B cell (primary cell): Measurements from ENCODE around the gene PNN. TPM values are rescaled to one million over a fixed set of nuclear protein-coding genes. Genes with fewer than 3 reads are reported as not detected.

Source experiments
- ATAC-seq: fragments of 200-7000 bp; cut with Tn5 transposase; one replicate; pipeline ENCODE4 v1.10.0; 2021; ENCODE audit warnings: low read depth, mild to moderate bottlenecking, moderate number of reproducible peaks, moderate library complexity
- CTCF ChIA-PET: fragments of 350-600 bp; sonication (Branson Sonifier 250); formaldehyde crosslinking; loops from one replicate; lab custom pipeline; 2021; ENCODE audit warnings: antibody characterized with exemption, inconsistent platforms; lab: Charles Lee
- POLR2A ChIA-PET: fragments of 350-600 bp; sonication (Branson Sonifier 250); formaldehyde crosslinking; loops from one replicate; lab custom pipeline; 2021; ENCODE audit warnings: antibody characterized with exemption; lab: Charles Lee
- DNase-seq: peaks from one replicate; pipeline ENCODE4 v3.0.0; 2013
- H2AFZ ChIP-seq: 2 replicates; pipeline ENCODE4 v1.6.1; 2012; ENCODE audit warnings: mild to moderate bottlenecking, low read depth, low read length; ENCODE audit not compliant: insufficient read depth, poor library complexity, severe bottlenecking
- H3K27ac ChIP-seq, 2 donors: 1 replicate in 1 of 2; 2 replicates in 1 of 2; pipeline ENCODE4 v1.5.1; 2012 to 2013; ENCODE audit warnings: low read length in 2 of 2, mild to moderate bottlenecking in 2 of 2, moderate library complexity in 1 of 2
- H3K27me3 ChIP-seq, 4 experiments: fragments of 200-600 bp in 1 of 4; sonication (generic) in 1 of 4; replicated peaks in 1 of 4; 1 replicate in 2 of 4; 2 replicates in 2 of 4; pipeline versions ENCODE4 v1.6.1 to v1.7.0; 2013 to 2016; ENCODE audit warnings: low read length in 3 of 4, mild to moderate bottlenecking in 2 of 4, mixed read lengths in 1 of 4, moderate library complexity in 1 of 4; ENCODE audit not compliant: insufficient read depth in 4 of 4, control insufficient read depth in 3 of 4; ENCODE audit errors: control extremely low read depth in 1 of 4
- H3K36me3 ChIP-seq, 2 experiments: replicated peaks in 1 of 2; 1 replicate in 1 of 2; 2 replicates in 1 of 2; pipeline versions ENCODE4 v1.6.1 to v1.7.1; 2013; ENCODE audit warnings: low read length in 1 of 2; ENCODE audit not compliant: insufficient read depth in 2 of 2, control insufficient read depth in 1 of 2; ENCODE audit errors: control extremely low read depth in 1 of 2, extremely low read depth in 1 of 2
- H3K4me1 ChIP-seq, 2 donors: fragments of 200-600 bp in 1 of 2; sonication (generic) in 1 of 2; 1 replicate in 1 of 2; 2 replicates in 1 of 2; pipeline versions ENCODE4 v1.5.1 to v1.6.1; 2013 to 2017; ENCODE audit warnings: low read length in 2 of 2; ENCODE audit not compliant: control insufficient read depth in 2 of 2, insufficient read depth in 2 of 2
- H3K4me2 ChIP-seq: replicated peaks from 2 replicates; pipeline ENCODE3; 2012; ENCODE audit warnings: mild to moderate bottlenecking, low read depth, low read length; ENCODE audit not compliant: poor library complexity, severe bottlenecking
- H3K4me3 ChIP-seq, 5 experiments: fragments of 200-600 bp in 1 of 5; sonication (generic) in 1 of 5; 1 replicate in 3 of 5; 2 replicates in 2 of 5; pipeline versions ENCODE4 v1.5.1 to v1.7.0; 2011 to 2016; ENCODE audit warnings: low read length in 4 of 5, mild to moderate bottlenecking in 4 of 5, low read depth in 2 of 5, control low read depth in 1 of 5, moderate library complexity in 1 of 5; ENCODE audit not compliant: insufficient read depth in 1 of 5; ENCODE audit errors: control extremely low read depth in 1 of 5, extremely low read depth in 1 of 5
- H3K79me2 ChIP-seq: fragments of 200-600 bp; sonication (generic); one replicate; pipeline ENCODE4 v1.6.0; 2016; ENCODE audit warnings: low read length; ENCODE audit not compliant: control insufficient read depth, insufficient read depth
- H3K9ac ChIP-seq: fragments of 200-600 bp; sonication (generic); 2 replicates; pipeline ENCODE4 v1.6.1; 2017; ENCODE audit warnings: mild to moderate bottlenecking, low read length, moderate library complexity
- H3K9me3 ChIP-seq, 3 donors: one replicate each; pipeline versions ENCODE4 v1.6.1 to v1.7.1; 2013; ENCODE audit warnings: low read length in 2 of 3; ENCODE audit not compliant: control insufficient read depth in 2 of 3, insufficient read depth in 1 of 3; ENCODE audit errors: control extremely low read depth in 1 of 3
- H4K20me1 ChIP-seq: 2 replicates; pipeline ENCODE4 v1.6.0; 2012; ENCODE audit warnings: mild to moderate bottlenecking, low read length; ENCODE audit not compliant: insufficient read depth, control insufficient read depth, poor library complexity, severe bottlenecking
- H3K27ac Mint-ChIP-seq: one replicate; pipeline ENCODE4 v1.8.0; 2021; ENCODE audit warnings: mixed read lengths
- H3K27me3 Mint-ChIP-seq: one replicate; pipeline ENCODE4 v1.8.0; 2021; ENCODE audit warnings: mixed read lengths
- H3K4me1 Mint-ChIP-seq: one replicate; pipeline ENCODE4 v1.8.0; 2021; ENCODE audit warnings: mixed read lengths
- H3K4me3 Mint-ChIP-seq: one replicate; pipeline ENCODE4 v1.8.0; 2021; ENCODE audit warnings: mixed read lengths
- H3K9me3 Mint-ChIP-seq: one replicate; pipeline ENCODE4 v1.8.0; 2022; ENCODE audit warnings: mixed read lengths; ENCODE audit not compliant: insufficient read depth
- CTCF ChIP-seq: fragments of 200-600 bp; IDR thresholded peaks from one replicate; pipeline ENCODE4 v1.8.0; 2022; ENCODE audit warnings: antibody characterized with exemption, mild to moderate bottlenecking
- EZH2 ChIP-seq: IDR thresholded peaks from 2 replicates; pipeline ENCODE4 v1.6.1; 2012; ENCODE audit warnings: borderline replicate concordance, low read depth, mild to moderate bottlenecking, moderate library complexity, low read length; ENCODE audit not compliant: insufficient read depth, poor library complexity, severe bottlenecking
- WGBS: methylation state at CpG from one replicate; pipeline ENCODE4 v1.1.5; 2013; ENCODE audit warnings: missing lambda C conversion rate; ENCODE audit not compliant: insufficient coverage; 5-methylcytosine and 5-hydroxymethylcytosine counted together
- intact Hi-C: fragments of 100-400 bp; cut with micrococcal nuclease; formaldehyde crosslinking; loops from one replicate; pipeline ENCODE4 v1.10.0; 2022
- polyA plus RNA-seq: library from polyadenylated mRNA; depleted of rRNA; stranded (reverse); fragments of >200 nt; gene quantifications from 2 replicates; pipeline ENCODE4 v1.2.3, GENCODE V29; 2012
- total RNA-seq, 2 donors: library from RNA; stranded (reverse); fragments of 120-200 nt in 1 of 2; gene quantifications; 1 replicate in 1 of 2; 2 replicates in 1 of 2; pipeline versions ENCODE4 v1.2.3 to v1.2.4, GENCODE V29; 2013 to 2022

PNN gene
- total and polyA plus RNA-seq, 2 donors (not counting 1 experiment from before 2014, with no cell fraction given) = 49.7 to 134 TPM

GRCh38 chr14:39228044-39228443 is 53.0 kb downstream of the PNN start:
- Histone ChIP-seq H3K4me3 (no peak overlapping the region), H3K27ac (no peak overlapping the region), H3K36me3 (no peaks in the 10 kb centered on the region), H3K4me2 (no peak overlapping the region), H4K20me1 (no peaks in the 10 kb centered on the region), H3K27me3 (peaks cover 0 to 2% (median 0%) of the 10 kb centered on the region in 4 experiments), H3K4me1 (no peaks in the 10 kb centered on the region), H3K79me2 (no peaks in the 10 kb centered on the region), H3K9me3 (no peaks in the 10 kb centered on the region), H2AFZ (no peak overlapping the region), H3K9ac (no peak overlapping the region)
- TF ChIP-seq EZH2 = no peak
- no peak for TF ChIP-seq CTCF
- ChIA-PET POLR2A (no interaction called here), CTCF (no interaction called here)
- H3K27ac Mint-ChIP-seq = no peak overlapping the region
- H3K4me1 Mint-ChIP-seq = peaks cover 2% of the 10 kb centered on the region
- WGBS = 100% methylated on average over 1 of the region's 3 CpGs
- peaks cover 1% of the 10 kb centered on the region for H3K27me3 Mint-ChIP-seq
- ATAC-seq = no peak
- no peaks in the 10 kb centered on the region for H3K9me3 Mint-ChIP-seq
- intact Hi-C loops = no loop called here
- DNase-seq = no peak
- no peak overlapping the region for H3K4me3 Mint-ChIP-seq

GRCh38 chr14:39228509-39229221 is 53.6 kb downstream of the PNN start:
- no peaks in the 10 kb centered on the region for H3K27me3 Mint-ChIP-seq
- Histone ChIP-seq H3K9ac (no peak overlapping the region), H4K20me1 (no peaks in the 10 kb centered on the region), H3K4me2 (no peak overlapping the region), H3K27me3 (peaks cover 0 to 2% (median 0%) of the 10 kb centered on the region in 4 experiments), H3K27ac (no peak overlapping the region), H3K36me3 (no peaks in the 10 kb centered on the region), H3K9me3 (no peaks in the 10 kb centered on the region), H3K4me3 (no peak overlapping the region), H3K4me1 (no peaks in the 10 kb centered on the region), H2AFZ (no peak overlapping the region), H3K79me2 (no peaks in the 10 kb centered on the region)
- no peak overlapping the region for H3K4me3 Mint-ChIP-seq
- POLR2A ChIA-PET = no interaction called here
- H3K4me1 Mint-ChIP-seq = peaks cover 4% of the 10 kb centered on the region
- no peaks in the 10 kb centered on the region for H3K9me3 Mint-ChIP-seq
- DNase-seq = no peak
- CTCF ChIA-PET = no interaction called here
- H3K27ac Mint-ChIP-seq = no peak overlapping the region
- no peak for TF ChIP-seq CTCF
- ATAC-seq = no peak
- intact Hi-C loops = no loop called here
- 90% methylated on average over 3 of the region's 11 CpGs for WGBS
